ENCODE results near the gene PHACTR1.
A peak's percentile ranks its signal among the peaks of the same experiment; 100 is the strongest.

Gene PHACTR1

GRCh38 chr6:13014504-13015378 is 298.2 kb downstream of the PHACTR1 start:
- WGBS: 13% methylated on average over 40 of the region's 40 CpGs
- Histone ChIP-seq H3K14ac (ENCODE audit: low read length in 2 of 2) (no peak overlapping the region), H2BK12ac (ENCODE audit: low read length in 2 of 2) (no peak overlapping the region), H2BK15ac (ENCODE audit: low read depth, poor library complexity, severe bottlenecking) (no peak overlapping the region), H2BK120ac (ENCODE audit: low read depth, low read length) (no peak overlapping the region), H3K4me2 (ENCODE audit: low read length, poor library complexity, severe bottlenecking) (peak overlapping the region; percentile 93), H2BK5ac (ENCODE audit: low read depth, low read length, poor library complexity, severe bottlenecking) (no peak overlapping the region), H4K8ac (ENCODE audit: low read length) (no peak overlapping the region), H3K4me1 (ENCODE audit: control insufficient read depth, insufficient read depth, low read depth, low read length) (peaks cover 13% of the 10 kb centered on the region), H3K4ac (ENCODE audit: low read depth in 1 of 2, low read length in 2 of 2) (no peak overlapping the region), H3K36me3 (ENCODE audit: control insufficient read depth in 1 of 2, insufficient read depth in 2 of 2, low read depth in 1 of 2, low read length in 2 of 2) (no peaks in the 10 kb centered on the region), H3K9me3 (ENCODE audit: control insufficient read depth, low read length) (no peaks in the 10 kb centered on the region), H3K9ac (ENCODE audit: low read length) (peak overlapping the region; percentile 32), H3K18ac (ENCODE audit: low read depth in 1 of 2, low read length in 2 of 2) (no peak overlapping the region), H3K27me3 (ENCODE audit: control insufficient read depth in 1 of 2, insufficient read depth in 1 of 2, low read length in 2 of 2) (peaks cover 35 to 45% of the 10 kb centered on the region in 2 experiments), H2AK5ac (ENCODE audit: low read length, severe bottlenecking) (no peak overlapping the region), H4K91ac (ENCODE audit: low read length) (no peak overlapping the region), H3K27ac (ENCODE audit: low read length, poor library complexity, severe bottlenecking) (no peak overlapping the region), H3K4me3 (ENCODE audit: insufficient read depth in 1 of 2, low read depth in 1 of 2, low read length in 2 of 2) (peak overlapping the region in 1 of 2 experiments; percentile 79), H3K79me1 (replicated peaks; ENCODE audit: low read length, poor library complexity, severe bottlenecking) (peaks cover 12% of the 10 kb centered on the region), H2AFZ (ENCODE audit: low read depth, low read length) (no peak overlapping the region), H3K23ac (ENCODE audit: low read length in 2 of 2) (peak overlapping the region in 1 of 2 experiments; percentile 41)
- peak; percentile 12 for DNase-seq

- no peak overlapping the region for H3K4ac ChIP-seq (ENCODE audit: low read depth in 1 of 2, low read length in 2 of 2)
- no peak overlapping the region for H3K23ac ChIP-seq (ENCODE audit: low read length in 2 of 2)
- no peak overlapping the region for H3K18ac ChIP-seq (ENCODE audit: low read depth in 1 of 2, low read length in 2 of 2)
- 98% methylated on average over 3 of the region's 3 CpGs for WGBS
- no peak overlapping the region for H4K91ac ChIP-seq (ENCODE audit: low read length)
- H4K8ac ChIP-seq (ENCODE audit: low read length): no peak overlapping the region
- H3K9ac ChIP-seq (ENCODE audit: low read length): no peak overlapping the region
- no peak overlapping the region for H3K4me3 ChIP-seq (ENCODE audit: insufficient read depth in 1 of 2, low read depth in 1 of 2, low read length in 2 of 2)
- DNase-seq: no peak
- H2BK15ac ChIP-seq (ENCODE audit: low read depth, poor library complexity, severe bottlenecking): no peak overlapping the region
- H2AK5ac ChIP-seq (ENCODE audit: low read length, severe bottlenecking): no peak overlapping the region
- peaks cover 35 to 45% of the 10 kb centered on the region in 2 experiments for H3K27me3 ChIP-seq (ENCODE audit: control insufficient read depth in 1 of 2, insufficient read depth in 1 of 2, low read length in 2 of 2)
- H3K27ac ChIP-seq (ENCODE audit: low read length, poor library complexity, severe bottlenecking): no peak overlapping the region
- no peak overlapping the region for H3K4me2 ChIP-seq (ENCODE audit: low read length, poor library complexity, severe bottlenecking)
- no peaks in the 10 kb centered on the region for H3K36me3 ChIP-seq (ENCODE audit: control insufficient read depth in 1 of 2, insufficient read depth in 2 of 2, low read depth in 1 of 2, low read length in 2 of 2)
- no peak overlapping the region for H2BK12ac ChIP-seq (ENCODE audit: low read length in 2 of 2)
- no peak overlapping the region for H2BK5ac ChIP-seq (ENCODE audit: low read depth, low read length, poor library complexity, severe bottlenecking)
- no peak overlapping the region for H2AFZ ChIP-seq (ENCODE audit: low read depth, low read length)
- H3K79me1 ChIP-seq (replicated peaks; ENCODE audit: low read length, poor library complexity, severe bottlenecking): peaks cover 10% of the 10 kb centered on the region
- no peaks in the 10 kb centered on the region for H3K9me3 ChIP-seq (ENCODE audit: control insufficient read depth, low read length)
- H3K14ac ChIP-seq (ENCODE audit: low read length in 2 of 2): no peak overlapping the region
- peaks cover 13% of the 10 kb centered on the region for H3K4me1 ChIP-seq (ENCODE audit: control insufficient read depth, insufficient read depth, low read depth, low read length)
- no peak overlapping the region for H2BK120ac ChIP-seq (ENCODE audit: low read depth, low read length)
These were observed 298.8 kb downstream of the PHACTR1 start for GRCh38 chr6:13015379-13015681.

- peaks cover 2% of the 10 kb centered on the region for H3K4me1 ChIP-seq (ENCODE audit: control insufficient read depth, insufficient read depth, low read depth, low read length)
- WGBS: 90% methylated on average over 2 of the region's 2 CpGs
- H2BK15ac ChIP-seq (ENCODE audit: low read depth, poor library complexity, severe bottlenecking): no peak overlapping the region
- H4K91ac ChIP-seq (ENCODE audit: low read length): no peak overlapping the region
- H2AFZ ChIP-seq (ENCODE audit: low read depth, low read length): no peak overlapping the region
- no peak overlapping the region for H3K23ac ChIP-seq (ENCODE audit: low read length in 2 of 2)
- H3K4ac ChIP-seq (ENCODE audit: low read depth in 1 of 2, low read length in 2 of 2): no peak overlapping the region
- no peak for DNase-seq
- H3K36me3 ChIP-seq (ENCODE audit: control insufficient read depth in 1 of 2, insufficient read depth in 2 of 2, low read depth in 1 of 2, low read length in 2 of 2): no peaks in the 10 kb centered on the region
- H3K9ac ChIP-seq (ENCODE audit: low read length): no peak overlapping the region
- H3K4me3 ChIP-seq (ENCODE audit: insufficient read depth in 1 of 2, low read depth in 1 of 2, low read length in 2 of 2): no peak overlapping the region
- peaks cover 15% of the 10 kb centered on the region for H3K79me1 ChIP-seq (replicated peaks; ENCODE audit: low read length, poor library complexity, severe bottlenecking)
- no peak overlapping the region for H3K27ac ChIP-seq (ENCODE audit: low read length, poor library complexity, severe bottlenecking)
- H3K27me3 ChIP-seq (ENCODE audit: control insufficient read depth in 1 of 2, insufficient read depth in 1 of 2, low read length in 2 of 2): no peaks in the 10 kb centered on the region
- no peak overlapping the region for H3K14ac ChIP-seq (ENCODE audit: low read length in 2 of 2)
- H2AK5ac ChIP-seq (ENCODE audit: low read length, severe bottlenecking): no peak overlapping the region
- no peak overlapping the region for H3K18ac ChIP-seq (ENCODE audit: low read depth in 1 of 2, low read length in 2 of 2)
- H2BK5ac ChIP-seq (ENCODE audit: low read depth, low read length, poor library complexity, severe bottlenecking): no peak overlapping the region
- H3K4me2 ChIP-seq (ENCODE audit: low read length, poor library complexity, severe bottlenecking): no peak overlapping the region
- no peak overlapping the region for H2BK12ac ChIP-seq (ENCODE audit: low read length in 2 of 2)
- H3K9me3 ChIP-seq (ENCODE audit: control insufficient read depth, low read length): no peaks in the 10 kb centered on the region
- no peak overlapping the region for H4K8ac ChIP-seq (ENCODE audit: low read length)
- no peak overlapping the region for H2BK120ac ChIP-seq (ENCODE audit: low read depth, low read length)
These were observed 308.0 kb downstream of the PHACTR1 start for GRCh38 chr6:13024616-13025015.

- Histone ChIP-seq H3K4me3 (ENCODE audit: insufficient read depth in 1 of 2, low read depth in 1 of 2, low read length in 2 of 2) (no peak overlapping the region), H3K4ac (ENCODE audit: low read depth in 1 of 2, low read length in 2 of 2) (no peak overlapping the region), H3K9ac (ENCODE audit: low read length) (no peak overlapping the region), H3K18ac (ENCODE audit: low read depth in 1 of 2, low read length in 2 of 2) (no peak overlapping the region), H3K36me3 (ENCODE audit: control insufficient read depth in 1 of 2, insufficient read depth in 2 of 2, low read depth in 1 of 2, low read length in 2 of 2) (no peaks in the 10 kb centered on the region), H2BK120ac (ENCODE audit: low read depth, low read length) (no peak overlapping the region), H2BK12ac (ENCODE audit: low read length in 2 of 2) (no peak overlapping the region), H3K23ac (ENCODE audit: low read length in 2 of 2) (no peak overlapping the region), H3K4me2 (ENCODE audit: low read length, poor library complexity, severe bottlenecking) (no peak overlapping the region), H3K27me3 (ENCODE audit: control insufficient read depth in 1 of 2, insufficient read depth in 1 of 2, low read length in 2 of 2) (no peaks in the 10 kb centered on the region), H3K27ac (ENCODE audit: low read length, poor library complexity, severe bottlenecking) (no peak overlapping the region), H4K91ac (ENCODE audit: low read length) (no peak overlapping the region), H3K14ac (ENCODE audit: low read length in 2 of 2) (no peak overlapping the region), H4K8ac (ENCODE audit: low read length) (no peak overlapping the region), H3K79me1 (replicated peaks; ENCODE audit: low read length, poor library complexity, severe bottlenecking) (peaks cover 17% of the 10 kb centered on the region), H3K9me3 (ENCODE audit: control insufficient read depth, low read length) (no peaks in the 10 kb centered on the region), H2AFZ (ENCODE audit: low read depth, low read length) (no peak overlapping the region), H2BK15ac (ENCODE audit: low read depth, poor library complexity, severe bottlenecking) (no peak overlapping the region), H2AK5ac (ENCODE audit: low read length, severe bottlenecking) (no peak overlapping the region), H2BK5ac (ENCODE audit: low read depth, low read length, poor library complexity, severe bottlenecking) (no peak overlapping the region), H3K4me1 (ENCODE audit: control insufficient read depth, insufficient read depth, low read depth, low read length) (peaks cover 2% of the 10 kb centered on the region)
- 81% methylated on average over 4 of the region's 5 CpGs for WGBS
- no peak for DNase-seq
These were observed 309.4 kb downstream of the PHACTR1 start for GRCh38 chr6:13025893-13026499.

Data from mesenchymal stem cell (in vitro differentiated cells and primary cell).